WI38 (cell line): ENCODE data around the gene TESMIN.

Experiments
- H3K4me3 ChIP-seq: 2 replicates; pipeline ENCODE4 v1.5.1; 2011; ENCODE audit warnings: low read depth, mild to moderate bottlenecking, control low read depth, low read length
- CTCF ChIP-seq: IDR thresholded peaks from 2 replicates; pipeline ENCODE4 v1.5.1; 2012; ENCODE audit warnings: low read depth, mild to moderate bottlenecking, control low read depth, low read length

The TESMIN gene

DNA sequence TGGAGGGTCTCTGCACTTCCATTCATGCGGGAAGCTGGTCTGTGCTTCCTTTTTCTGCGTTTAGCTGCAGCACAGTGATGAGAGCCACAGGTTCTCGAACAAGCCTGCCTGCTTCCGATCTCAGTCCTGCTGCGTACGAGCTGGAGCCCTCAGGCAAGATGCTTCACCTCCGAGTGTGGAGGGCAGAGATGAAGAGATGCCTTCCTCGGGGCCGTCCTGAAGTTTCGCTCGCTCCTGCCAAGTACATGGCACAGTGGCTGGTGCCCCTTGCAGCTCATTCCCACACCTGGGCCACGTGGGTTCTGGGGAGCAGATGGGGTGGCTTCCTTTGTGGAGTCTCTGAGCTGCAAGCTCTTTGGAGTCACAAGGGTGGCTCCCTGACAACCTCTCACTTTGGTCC is 19.5 kb upstream of the TESMIN start:
- TF ChIP-seq CTCF: no peak
- no peak overlapping the region for H3K4me3 ChIP-seq

GRCh38 chr11:68767672-68768071 is 16.4 kb upstream of the TESMIN start:
- no peak for TF ChIP-seq CTCF
- no peak overlapping the region for H3K4me3 ChIP-seq

DNA sequence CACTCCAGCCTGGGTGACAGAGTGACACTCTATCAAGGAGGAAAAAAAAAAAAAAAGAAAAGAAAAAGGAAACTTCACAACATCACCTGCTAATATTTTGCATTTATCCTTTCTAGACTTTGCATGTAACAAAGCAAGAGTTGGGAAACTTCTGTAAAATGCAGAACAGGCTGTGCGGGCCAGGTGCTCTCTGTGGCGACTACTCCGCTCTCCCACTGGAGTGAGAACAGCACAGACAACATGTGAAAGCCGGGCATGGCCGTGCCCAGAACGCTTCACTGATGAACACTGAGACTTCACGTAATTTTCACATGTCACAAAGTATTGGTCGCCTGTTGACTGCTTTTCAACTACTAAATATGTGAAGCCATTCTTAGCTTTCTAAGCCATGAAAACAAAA is 15.5 kb upstream of the TESMIN start:
- TF ChIP-seq CTCF: no peak
- H3K4me3 ChIP-seq: no peak overlapping the region

GRCh38 chr11:68764746-68765145 is 13.4 kb upstream of the TESMIN start:
- TF ChIP-seq CTCF: no peak
- no peak overlapping the region for H3K4me3 ChIP-seq

DNA sequence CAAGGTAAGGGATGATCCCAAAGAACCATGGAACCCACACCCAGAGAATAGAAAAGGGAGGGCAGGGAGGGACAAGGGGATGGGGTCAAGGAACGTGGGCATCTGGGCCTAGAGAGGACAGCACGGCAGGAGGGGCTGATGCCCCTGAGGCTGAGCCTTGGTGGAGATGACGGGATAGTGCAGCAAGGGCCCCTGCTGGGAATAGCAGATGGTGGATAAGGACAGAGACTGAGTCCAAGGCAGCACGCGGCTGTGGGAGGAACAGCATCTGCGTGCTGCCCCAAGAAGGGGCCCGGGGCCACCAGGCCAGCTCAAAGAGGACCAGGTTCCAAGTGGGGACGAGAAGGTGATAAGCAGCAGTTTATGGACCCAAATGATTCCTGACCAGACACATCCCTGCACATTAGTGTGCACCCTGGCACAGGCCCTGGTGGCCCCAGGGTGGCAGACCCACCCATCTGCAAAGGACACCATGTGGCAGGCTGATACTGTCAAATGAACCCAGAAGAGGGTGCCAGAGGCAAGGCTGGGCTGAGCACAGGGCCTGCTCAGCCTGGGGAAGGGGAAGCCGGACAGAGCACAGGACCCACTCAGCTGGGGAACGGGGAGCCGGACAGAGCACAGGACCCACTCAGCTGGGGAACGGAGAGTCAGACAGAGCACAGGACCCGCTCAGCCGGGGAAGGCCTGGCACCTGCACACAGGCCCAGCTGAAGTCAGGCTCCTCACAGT is 12.8 kb upstream of the TESMIN start:
- no peak for TF ChIP-seq CTCF
- H3K4me3 ChIP-seq: no peak overlapping the region

DNA sequence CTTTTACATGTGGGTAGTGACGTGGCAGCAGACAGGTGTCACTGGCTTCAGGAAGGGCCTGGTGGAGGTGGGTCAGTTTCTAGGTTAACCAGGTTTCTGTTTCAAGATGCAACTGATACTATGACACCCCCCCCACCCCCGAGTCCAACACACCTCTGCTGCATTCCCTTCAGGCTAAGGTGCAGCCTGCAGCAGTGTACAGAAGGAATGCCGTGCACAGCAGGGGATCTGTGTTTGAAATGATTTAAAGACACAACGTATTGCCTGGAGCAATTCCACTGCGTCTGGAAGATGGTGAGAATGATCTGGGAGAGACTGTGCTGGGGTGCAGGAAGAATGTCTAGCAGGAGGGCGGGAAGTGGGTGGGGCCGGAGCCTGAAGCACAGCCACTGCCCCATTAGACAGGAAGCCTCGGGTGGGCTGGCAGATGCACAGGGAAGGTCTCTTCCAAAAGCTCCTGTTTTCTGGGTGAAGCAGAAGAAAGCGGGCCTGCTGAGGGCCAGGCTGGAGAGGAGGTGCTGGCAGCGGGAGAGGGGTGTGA is 11.9 kb upstream of the TESMIN start:
- H3K4me3 ChIP-seq: no peak overlapping the region
- no peak for TF ChIP-seq CTCF

GRCh38 chr11:68762481-68762880 is 11.2 kb upstream of the TESMIN start:
- no peak overlapping the region for H3K4me3 ChIP-seq
- no peak for TF ChIP-seq CTCF
